ENCODE measurements around the gene ZBTB8B. TPM values are rescaled to one million over a fixed set of nuclear protein-coding genes. Genes with fewer than 3 reads are reported as not detected.

The ZBTB8B gene
- total RNA-seq, result under 1 TPM; under 0.01 to 0.06 (median 0.03) TPM

GRCh38 chr1:32464716-32465577 lies at the start of gene ZBTB8B:
Gene ZBTB8B, plus strand, starts transcription at chr1:32465072. Its CDS starts 5,553 bp downstream, at chr1:32470625.
- intact Hi-C loops (cut with DNase I), result no loop called here
- WGBS, result 1% methylated on average over 19 of the region's 66 CpGs
- Histone ChIP-seq H3K36me3 (no peaks in the 10 kb centered on the region), H3K9me3 (no peaks in the 10 kb centered on the region), H3K27me3 (peaks cover 0 to 55% (median 4%) of the 10 kb centered on the region in 4 donors), H3K4me3 (peak within 1 kb of the TSS; percentile 47 to 62 (median 49)), H3K4me1 (peaks cover 15 to 20% (median 19%) of the 10 kb centered on the region in 4 donors), H3K27ac (replicated peaks in 1 of 4) (no peak within 1 kb of the TSS)
- TF ChIP-seq POLR2AphosphoS5 (IDR thresholded peaks at IDR 0.05), result peak in 1 of 2 donors; percentile 40
- no peak for TF ChIP-seq CTCF (IDR thresholded peaks at IDR 0.05)
- no peak for DNase-seq (ENCODE audit: extremely low spot score)

DNA sequence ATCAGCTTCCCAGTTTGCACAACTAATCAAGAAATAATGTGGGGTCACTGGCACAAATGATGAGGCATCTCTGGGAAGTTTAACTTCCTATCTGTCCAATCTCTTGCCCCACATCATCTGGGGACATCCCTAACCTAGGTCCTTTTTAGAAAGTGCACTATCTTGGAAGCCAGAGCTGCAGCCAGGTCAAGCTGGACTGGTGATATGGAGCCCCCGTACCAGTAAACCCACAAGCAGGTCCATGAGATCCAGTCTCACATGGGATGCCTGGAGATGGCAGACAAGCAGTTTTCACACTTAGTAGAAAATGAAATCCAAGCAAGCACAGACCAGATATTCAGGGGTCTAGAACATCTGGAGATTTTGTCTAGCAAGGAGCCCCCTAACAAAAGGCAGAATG lies 43.1 kb upstream of the ZBTB8B start:
- H3K36me3 ChIP-seq, result no peaks in the 10 kb centered on the region
- no peak for DNase-seq (ENCODE audit: extremely low spot score)
- H3K4me1 ChIP-seq, result peaks cover 5 to 9% (median 6%) of the 10 kb centered on the region in 4 donors
- no peak for TF ChIP-seq POLR2AphosphoS5 (IDR thresholded peaks at IDR 0.05)
- TF ChIP-seq CTCF (IDR thresholded peaks at IDR 0.05), result no peak
- no peak for TF ChIP-seq EP300 (IDR thresholded peaks at IDR 0.05)
- TF ChIP-seq POLR2A (IDR thresholded peaks at IDR 0.05; ENCODE audit: low read depth), result no peak
- peaks cover 0 to 46% (median 8%) of the 10 kb centered on the region in 4 donors for H3K27me3 ChIP-seq
- H3K9me3 ChIP-seq, result peaks cover 0 to 10% (median 0%) of the 10 kb centered on the region in 4 donors
- no peak overlapping the region for H3K27ac ChIP-seq (replicated peaks in 1 of 4)
- WGBS, result 86% methylated on average over 1 of the region's 1 CpG
- no peak overlapping the region for H3K4me3 ChIP-seq
- intact Hi-C loops (cut with DNase I), result no loop called here

- peaks cover 8 to 15% (median 10%) of the 10 kb centered on the region in 4 donors for H3K4me1 ChIP-seq
- TF ChIP-seq POLR2A (IDR thresholded peaks at IDR 0.05; ENCODE audit: low read depth), result no peak
- no peak for TF ChIP-seq EP300 (IDR thresholded peaks at IDR 0.05)
- no peak for TF ChIP-seq CTCF (IDR thresholded peaks at IDR 0.05)
- no peak for TF ChIP-seq POLR2AphosphoS5 (IDR thresholded peaks at IDR 0.05)
- intact Hi-C loops (cut with DNase I), result no loop called here
- H3K4me3 ChIP-seq, result peak overlapping the region; percentile 29 to 47 (median 36)
- 3% methylated on average over 26 of the region's 36 CpGs for WGBS
- no peak overlapping the region for H3K27ac ChIP-seq (replicated peaks in 1 of 4)
- peaks cover 0 to 54% (median 9%) of the 10 kb centered on the region in 4 donors for H3K27me3 ChIP-seq
- H3K9me3 ChIP-seq, result no peaks in the 10 kb centered on the region
- no peaks in the 10 kb centered on the region for H3K36me3 ChIP-seq
- DNase-seq (ENCODE audit: extremely low spot score), result no peak
Measured at GRCh38 chr1:32426489-32427255, 38.2 kb upstream of the ZBTB8B start.

- no peak for TF ChIP-seq CTCF (IDR thresholded peaks at IDR 0.05)
- no peak for TF ChIP-seq EP300 (IDR thresholded peaks at IDR 0.05)
- TF ChIP-seq POLR2AphosphoS5 (IDR thresholded peaks at IDR 0.05), result no peak
- no peak for TF ChIP-seq POLR2A (IDR thresholded peaks at IDR 0.05; ENCODE audit: low read depth)
- intact Hi-C loops (cut with DNase I), result no loop called here
- peaks cover 0 to 49% (median 9%) of the 10 kb centered on the region in 4 donors for H3K27me3 ChIP-seq
Measured at GRCh38 chr1:32427264-32427963, 37.5 kb upstream of the ZBTB8B start.

More at GRCh38 chr1:32427264-32427963, 37.5 kb upstream of the ZBTB8B start:
- 84% methylated on average over 13 of the region's 17 CpGs for WGBS
- no peaks in the 10 kb centered on the region for H3K36me3 ChIP-seq
- H3K9me3 ChIP-seq, result no peaks in the 10 kb centered on the region
- peaks cover 8 to 15% (median 10%) of the 10 kb centered on the region in 4 donors for H3K4me1 ChIP-seq
- peak overlapping the region; percentile 29 to 47 (median 36) for H3K4me3 ChIP-seq
- no peak overlapping the region for H3K27ac ChIP-seq (replicated peaks in 1 of 4)
- DNase-seq (ENCODE audit: extremely low spot score), result no peak
